GM10248 (cell line): ENCODE measurements around the gene OR5B2.

Experiments
- CTCF ChIA-PET: fragments of 300-600 bp; sonication (Branson Sonifier 250); formaldehyde crosslinking; extraction: SDS; loops from one replicate; lab custom pipeline; 2021; ENCODE audit warnings: antibody characterized with exemption; lab: Yijun Ruan, JAX
- POLR2A ChIA-PET: fragments of 350-650 bp; sonication (Branson Sonifier 250); formaldehyde crosslinking; extraction: SDS; loops from one replicate; lab custom pipeline; 2020; ENCODE audit warnings: antibody characterized with exemption; lab: Yijun Ruan, JAX
- DNase-seq: peaks from one replicate; pipeline ENCODE4 v3.0.0; 2012; ENCODE audit errors: extremely low spot score
- TF ChIP-seq, protein P1 (sequence below): IDR thresholded peaks from 2 replicates; pipeline ENCODE4 v1.5.1; 2012; ENCODE audit warnings: mild to moderate bottlenecking, low read depth; ENCODE audit errors: extremely low read depth, missing control alignments, control extremely low read depth

Gene OR5B2

DNA sequence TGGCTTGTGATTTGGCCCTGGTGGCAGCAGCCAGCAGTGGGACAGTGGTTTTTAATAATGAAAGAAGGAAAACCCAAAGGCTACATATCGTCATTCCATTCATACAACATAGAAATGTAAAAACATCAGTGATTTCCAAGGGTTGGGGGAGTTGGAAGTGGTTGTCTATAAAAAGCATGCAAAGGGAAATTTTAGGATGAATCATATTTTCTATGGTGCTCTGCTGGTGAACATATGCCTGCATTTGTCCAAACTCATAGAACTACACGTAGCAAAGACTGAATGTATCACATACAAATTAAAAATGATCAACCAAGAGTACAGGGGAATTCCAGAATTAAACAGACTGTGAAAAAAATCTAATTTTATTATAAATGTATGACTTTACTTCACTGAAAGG is 32.3 kb downstream of the OR5B2 start:
- ChIA-PET CTCF (no interaction called here), POLR2A (no interaction called here)
- TF ChIP-seq, protein P1, sequence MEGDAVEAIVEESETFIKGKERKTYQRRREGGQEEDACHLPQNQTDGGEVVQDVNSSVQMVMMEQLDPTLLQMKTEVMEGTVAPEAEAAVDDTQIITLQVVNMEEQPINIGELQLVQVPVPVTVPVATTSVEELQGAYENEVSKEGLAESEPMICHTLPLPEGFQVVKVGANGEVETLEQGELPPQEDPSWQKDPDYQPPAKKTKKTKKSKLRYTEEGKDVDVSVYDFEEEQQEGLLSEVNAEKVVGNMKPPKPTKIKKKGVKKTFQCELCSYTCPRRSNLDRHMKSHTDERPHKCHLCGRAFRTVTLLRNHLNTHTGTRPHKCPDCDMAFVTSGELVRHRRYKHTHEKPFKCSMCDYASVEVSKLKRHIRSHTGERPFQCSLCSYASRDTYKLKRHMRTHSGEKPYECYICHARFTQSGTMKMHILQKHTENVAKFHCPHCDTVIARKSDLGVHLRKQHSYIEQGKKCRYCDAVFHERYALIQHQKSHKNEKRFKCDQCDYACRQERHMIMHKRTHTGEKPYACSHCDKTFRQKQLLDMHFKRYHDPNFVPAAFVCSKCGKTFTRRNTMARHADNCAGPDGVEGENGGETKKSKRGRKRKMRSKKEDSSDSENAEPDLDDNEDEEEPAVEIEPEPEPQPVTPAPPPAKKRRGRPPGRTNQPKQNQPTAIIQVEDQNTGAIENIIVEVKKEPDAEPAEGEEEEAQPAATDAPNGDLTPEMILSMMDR, result no peak
- DNase-seq, result no peak

DNA sequence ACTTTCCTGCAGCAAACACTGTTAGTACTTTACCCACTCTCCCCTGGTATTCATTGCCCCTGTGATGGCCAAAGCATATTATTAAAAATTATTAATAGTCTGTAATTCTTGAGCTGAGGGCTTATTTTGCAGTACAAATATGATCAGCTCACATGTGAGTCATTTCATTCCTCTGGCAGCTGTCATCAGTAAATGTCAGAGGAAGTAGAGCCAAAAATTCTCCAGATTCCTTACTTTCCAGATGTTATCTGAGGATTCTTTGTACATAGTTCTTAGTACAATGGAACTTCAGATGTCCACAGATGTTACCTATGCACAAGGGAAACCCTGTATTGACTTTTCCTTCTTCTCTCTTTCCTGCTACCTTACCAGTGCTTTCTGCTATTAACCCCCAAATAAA is 33.7 kb downstream of the OR5B2 start:
- ChIA-PET CTCF (no interaction called here), POLR2A (no interaction called here)
- no peak for DNase-seq

DNA sequence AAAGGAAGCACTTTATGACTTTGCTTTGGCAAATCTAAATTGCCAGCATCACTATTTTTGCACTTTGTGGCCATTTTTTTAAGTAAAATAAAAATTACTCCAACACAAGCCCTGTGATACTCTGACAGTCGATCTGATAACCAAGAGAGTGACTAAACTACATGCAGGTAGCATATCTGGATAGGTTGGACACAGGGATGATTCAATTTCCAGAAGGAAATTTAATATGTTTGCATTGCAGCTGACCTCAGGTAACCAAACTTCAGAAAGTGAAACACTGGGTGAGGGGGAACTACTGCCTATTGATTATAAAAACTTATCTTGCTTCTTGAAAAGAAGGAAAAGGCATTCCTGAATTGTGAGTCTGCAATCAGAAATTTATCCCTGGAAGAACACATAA is 35.2 kb downstream of the OR5B2 start:
- TF ChIP-seq, protein P1, result no peak
- DNase-seq, result no peak
- CTCF ChIA-PET, result no interaction called here
- POLR2A ChIA-PET, result no interaction called here

More for the DNA sequence above, 33.7 kb downstream of the OR5B2 start:
- TF ChIP-seq, protein P1, result no peak

DNA sequence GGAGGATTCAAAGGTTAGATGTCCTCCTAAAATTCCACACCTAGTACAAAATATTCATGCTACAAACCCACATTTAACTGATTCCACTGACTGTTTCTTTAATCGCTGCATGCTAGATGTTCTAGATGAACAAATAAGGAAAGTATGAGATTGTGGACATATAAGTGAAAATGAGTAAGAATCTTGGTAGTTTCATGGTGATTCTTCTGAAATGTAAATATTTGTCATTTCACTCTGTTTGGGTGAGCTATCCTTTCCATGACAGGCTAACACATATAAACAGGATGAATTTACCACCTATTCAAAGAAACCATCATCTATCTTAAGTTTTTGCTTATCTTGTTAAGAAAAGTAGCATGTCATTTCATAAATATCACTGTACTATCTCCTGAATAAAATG is 36.0 kb downstream of the OR5B2 start:
- TF ChIP-seq, protein P1, result no peak
- DNase-seq, result no peak
- ChIA-PET CTCF (no interaction called here), POLR2A (no interaction called here)

DNA sequence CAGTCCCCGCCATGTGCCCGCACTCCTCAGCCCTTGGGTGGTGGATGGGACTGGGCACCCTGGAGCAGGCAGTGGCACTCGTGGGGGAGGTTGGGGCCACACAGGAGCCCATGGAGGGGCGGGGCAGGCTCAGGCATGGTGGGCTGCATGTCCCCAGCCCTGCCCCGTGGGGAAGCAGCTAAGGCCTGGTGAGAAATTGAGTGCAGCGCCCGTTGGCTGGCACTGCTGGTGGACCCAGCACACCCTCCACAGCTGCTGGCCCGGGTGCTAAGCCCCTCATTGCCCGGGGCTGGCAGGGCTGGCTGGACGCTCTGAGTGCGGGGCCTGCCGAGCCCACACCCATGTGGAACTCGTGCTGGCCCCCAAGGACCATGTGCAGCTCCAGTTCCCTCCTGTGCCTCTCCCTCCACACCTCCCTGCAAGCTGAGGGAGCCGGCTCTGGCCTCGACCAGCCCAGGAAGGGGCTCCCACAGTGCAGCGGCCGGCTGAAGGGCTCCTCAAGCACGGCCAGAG is 37.3 kb downstream of the OR5B2 start:
- DNase-seq, result no peak
- ChIA-PET POLR2A (no interaction called here), CTCF (no interaction called here)
- TF ChIP-seq, protein P1, result no peak
